Measurements from ENCODE around the gene OXSM.
A peak's percentile ranks its signal among the peaks of the same experiment; 100 is the strongest.

DNA sequence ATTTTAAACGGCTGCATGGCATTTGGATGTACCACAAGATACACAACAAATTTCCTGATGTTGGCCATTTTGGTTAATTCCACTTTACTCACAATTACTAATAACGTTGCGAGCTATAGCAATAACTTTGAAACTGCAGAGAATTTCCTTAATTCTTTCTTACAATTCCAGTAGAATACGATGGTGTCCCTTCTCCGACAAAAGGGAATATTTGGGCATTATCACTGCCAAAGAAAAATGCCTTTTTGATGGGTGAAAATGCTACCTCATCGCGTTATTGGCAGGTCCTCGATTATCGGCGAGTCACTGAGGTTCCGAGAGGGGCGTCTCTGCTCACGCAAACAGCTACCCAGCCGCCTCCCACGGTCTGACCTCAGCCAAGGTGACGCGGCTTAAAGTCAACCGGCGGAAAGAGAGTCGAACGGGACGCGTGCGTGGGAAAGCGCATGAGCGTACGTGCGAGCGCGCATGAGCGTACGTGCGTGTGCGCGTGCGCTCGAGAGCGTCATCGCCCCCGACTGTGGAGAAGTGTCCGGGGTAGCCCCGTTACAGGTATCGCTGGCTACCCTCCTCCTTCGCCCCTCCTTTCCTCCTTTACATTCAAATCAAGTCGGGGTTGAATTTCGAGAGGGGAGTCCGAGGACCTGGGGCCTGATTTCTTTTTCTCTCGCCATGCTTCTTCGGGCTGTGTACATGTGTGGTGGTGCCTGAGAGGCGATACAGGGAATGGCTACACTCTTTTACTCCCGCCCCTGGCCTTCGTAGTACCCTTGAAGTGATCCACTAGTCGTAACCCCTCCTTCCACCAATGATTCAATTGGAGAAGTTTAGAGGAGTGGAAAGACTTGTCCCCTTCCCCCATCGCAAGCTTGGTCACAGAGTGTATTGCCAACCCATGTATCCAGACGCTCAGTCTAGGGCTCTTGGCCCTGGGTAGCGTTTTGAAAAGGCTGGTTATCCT lies at the start of gene OXSM:
- TF ChIP-seq, protein P1, sequence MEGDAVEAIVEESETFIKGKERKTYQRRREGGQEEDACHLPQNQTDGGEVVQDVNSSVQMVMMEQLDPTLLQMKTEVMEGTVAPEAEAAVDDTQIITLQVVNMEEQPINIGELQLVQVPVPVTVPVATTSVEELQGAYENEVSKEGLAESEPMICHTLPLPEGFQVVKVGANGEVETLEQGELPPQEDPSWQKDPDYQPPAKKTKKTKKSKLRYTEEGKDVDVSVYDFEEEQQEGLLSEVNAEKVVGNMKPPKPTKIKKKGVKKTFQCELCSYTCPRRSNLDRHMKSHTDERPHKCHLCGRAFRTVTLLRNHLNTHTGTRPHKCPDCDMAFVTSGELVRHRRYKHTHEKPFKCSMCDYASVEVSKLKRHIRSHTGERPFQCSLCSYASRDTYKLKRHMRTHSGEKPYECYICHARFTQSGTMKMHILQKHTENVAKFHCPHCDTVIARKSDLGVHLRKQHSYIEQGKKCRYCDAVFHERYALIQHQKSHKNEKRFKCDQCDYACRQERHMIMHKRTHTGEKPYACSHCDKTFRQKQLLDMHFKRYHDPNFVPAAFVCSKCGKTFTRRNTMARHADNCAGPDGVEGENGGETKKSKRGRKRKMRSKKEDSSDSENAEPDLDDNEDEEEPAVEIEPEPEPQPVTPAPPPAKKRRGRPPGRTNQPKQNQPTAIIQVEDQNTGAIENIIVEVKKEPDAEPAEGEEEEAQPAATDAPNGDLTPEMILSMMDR (IDR thresholded peaks at IDR 0.05): no peak
- peak; percentile 79 to 87 for TF ChIP-seq POLR2A (IDR thresholded peaks at IDR 0.05)
